GM10266 (cell line): ENCODE measurements around the gene TXN.

Experiments
- DNase-seq: peaks from one replicate; pipeline ENCODE4 v3.0.0; 2012; ENCODE audit errors: extremely low spot score
- CTCF ChIP-seq: IDR thresholded peaks from 2 replicates; pipeline ENCODE4 v1.5.1; 2012; ENCODE audit warnings: mild to moderate bottlenecking, low read depth; ENCODE audit not compliant: control insufficient read depth, insufficient read depth; ENCODE audit errors: missing control alignments

TXN gene

GRCh38 chr9:110270211-110270995 lies 14.1 kb upstream of the TXN start:
- DNase-seq, result no peak
- no peak for TF ChIP-seq CTCF

- no peak for DNase-seq
- TF ChIP-seq CTCF, result no peak
These were observed 10.5 kb upstream of the TXN start for GRCh38 chr9:110266795-110267194.

- TF ChIP-seq CTCF, result no peak
- no peak for DNase-seq
These were observed 5.3 kb upstream of the TXN start for GRCh38 chr9:110261632-110262031.

GRCh38 chr9:110260911-110261310 lies 4.6 kb upstream of the TXN start:
- TF ChIP-seq CTCF, result no peak
- DNase-seq, result no peak

GRCh38 chr9:110259566-110259965 lies 3.3 kb upstream of the TXN start:
- no peak for DNase-seq
- no peak for TF ChIP-seq CTCF

GRCh38 chr9:110258690-110259091 lies 2.4 kb upstream of the TXN start:
- peak; percentile 45 for DNase-seq
- TF ChIP-seq CTCF, result no peak

GRCh38 chr9:110257956-110258355 lies 1.6 kb upstream of the TXN start:
- TF ChIP-seq CTCF, result no peak
- DNase-seq, result no peak
